A673 (cell line): ENCODE data around the gene SCG2. TPM values are rescaled to one million over a fixed set of nuclear protein-coding genes. Genes with fewer than 3 reads are reported as not detected.

ENCODE experiments used
- BruUV-seq: library from RNA; stranded (reverse); fragments of 400-500 nt; replicated peaks from 2 replicates; lab custom pipeline; 2021; lab: Mats Ljungman, UMichigan
- CTCF ChIA-PET: fragments of 300-600 bp; sonication (Branson Sonifier 250); formaldehyde crosslinking; loops from one replicate; lab custom pipeline; 2022; ENCODE audit warnings: antibody characterized with exemption; lab: Charles Lee
- POLR2A ChIA-PET: fragments of 300-600 bp; sonication (Branson Sonifier 250); formaldehyde crosslinking; loops from one replicate; lab custom pipeline; 2022; ENCODE audit warnings: antibody characterized with exemption; ENCODE audit not compliant: low non-redundant PET; lab: Charles Lee
- DNase-seq: peaks from one replicate; pipeline ENCODE4 v3.0.0-alpha.2; 2015; ENCODE audit warnings: low spot score
- H3K27ac ChIP-seq: fragments of 200-600 bp; sonication (generic); 2 replicates; pipeline ENCODE4 v1.5.1; 2016; ENCODE audit warnings: mixed run types, low read depth, mild to moderate bottlenecking, mixed read lengths, antibody characterized with exemption, low read length; ENCODE audit not compliant: poor library complexity, severe bottlenecking
- H3K27me3 ChIP-seq: fragments of 200-600 bp; sonication (generic); replicated peaks from 2 replicates; pipeline ENCODE4 v1.6.1; 2017; ENCODE audit warnings: mixed run types, low read depth, mild to moderate bottlenecking, mixed read lengths, antibody characterized with exemption, low read length; ENCODE audit not compliant: insufficient read depth, poor library complexity
- H3K36me3 ChIP-seq: fragments of 200-600 bp; sonication (generic); 2 replicates; pipeline ENCODE4 v1.6.1; 2016; ENCODE audit warnings: mixed run types, mild to moderate bottlenecking, mixed read lengths, antibody characterized with exemption, low read length; ENCODE audit not compliant: insufficient read depth, poor library complexity, severe bottlenecking
- H3K4me1 ChIP-seq: fragments of 200-600 bp; sonication (generic); 2 replicates; pipeline ENCODE4 v1.6.1; 2017; ENCODE audit warnings: mixed run types, mild to moderate bottlenecking, mixed read lengths, antibody characterized with exemption, low read length; ENCODE audit not compliant: insufficient read depth, poor library complexity, severe bottlenecking
- H3K4me3 ChIP-seq: fragments of 200-600 bp; sonication (generic); 2 replicates; pipeline ENCODE4 v1.5.1; 2016; ENCODE audit warnings: low read depth, mixed run types, mild to moderate bottlenecking, mixed read lengths, low read length; ENCODE audit not compliant: poor library complexity, severe bottlenecking
- H3K9me3 ChIP-seq: fragments of 200-600 bp; sonication (generic); 2 replicates; pipeline ENCODE4 v1.6.1; 2016; ENCODE audit warnings: mixed run types, low read depth, mild to moderate bottlenecking, mixed read lengths, antibody characterized with exemption, low read length; ENCODE audit not compliant: poor library complexity, severe bottlenecking
- EZH2 ChIP-seq: fragments of 200-600 bp; sonication (generic); IDR thresholded peaks from 2 replicates; pipeline ENCODE4 v1.6.1; 2017; ENCODE audit warnings: borderline replicate concordance, low read depth, mild to moderate bottlenecking, mixed read lengths, antibody characterized with exemption, low read length; ENCODE audit not compliant: poor library complexity, severe bottlenecking
- intact Hi-C: fragments of 100-400 bp; cut with micrococcal nuclease; formaldehyde crosslinking; loops from one replicate; pipeline ENCODE4 v1.10.0; 2022; ENCODE audit not compliant: unreplicated experiment
- total RNA-seq: library from RNA; stranded (reverse); gene quantifications from 2 replicates; pipeline ENCODE4 v1.2.3, GENCODE V29; 2021
- TF ChIP-seq, protein P1 (sequence below): fragments of 300-800, 200-600 bp; sonication (generic); conservative IDR thresholded peaks from 2 replicates; pipeline ENCODE4 v1.5.1; 2017; ENCODE audit warnings: low read depth, mild to moderate bottlenecking, antibody characterized with exemption, low read length, moderate library complexity, mixed read lengths

The SCG2 gene
- total RNA-seq, 1 experiment from 2014 or later, result 26.2 TPM

DNA sequence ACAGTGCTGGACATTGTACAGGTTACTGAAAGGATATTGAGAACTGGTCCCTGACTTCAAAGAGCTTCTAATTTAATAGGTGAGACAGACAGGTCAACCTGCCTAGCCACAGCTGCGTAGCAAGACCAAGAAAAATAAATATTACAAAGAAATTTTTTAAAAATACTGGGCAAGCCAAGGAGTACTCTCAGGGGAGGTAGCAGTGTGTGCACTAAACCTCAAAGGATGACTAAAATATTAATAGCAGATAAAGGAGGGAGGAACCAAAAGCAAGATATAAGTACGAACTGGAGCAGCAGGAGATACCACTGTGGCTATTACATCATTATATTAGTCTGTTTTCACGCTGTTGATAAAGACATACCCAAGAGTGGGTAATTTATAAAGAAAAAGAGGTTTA lies 14.9 kb downstream of the SCG2 start:
- Histone ChIP-seq H3K9me3 (no peaks in the 10 kb centered on the region), H3K36me3 (no peaks in the 10 kb centered on the region), H3K27ac (no peak overlapping the region), H3K4me1 (peaks cover 47% of the 10 kb centered on the region), H3K4me3 (no peak overlapping the region), H3K27me3 (no peaks in the 10 kb centered on the region)
- no peak for DNase-seq
- intact Hi-C loops, result loop anchor here (5.0 kb wide), 1 partner anchor 100 kb away; no protein-coding TSS in a partner anchor
- TF ChIP-seq EZH2, result no peak
- TF ChIP-seq, protein P1, sequence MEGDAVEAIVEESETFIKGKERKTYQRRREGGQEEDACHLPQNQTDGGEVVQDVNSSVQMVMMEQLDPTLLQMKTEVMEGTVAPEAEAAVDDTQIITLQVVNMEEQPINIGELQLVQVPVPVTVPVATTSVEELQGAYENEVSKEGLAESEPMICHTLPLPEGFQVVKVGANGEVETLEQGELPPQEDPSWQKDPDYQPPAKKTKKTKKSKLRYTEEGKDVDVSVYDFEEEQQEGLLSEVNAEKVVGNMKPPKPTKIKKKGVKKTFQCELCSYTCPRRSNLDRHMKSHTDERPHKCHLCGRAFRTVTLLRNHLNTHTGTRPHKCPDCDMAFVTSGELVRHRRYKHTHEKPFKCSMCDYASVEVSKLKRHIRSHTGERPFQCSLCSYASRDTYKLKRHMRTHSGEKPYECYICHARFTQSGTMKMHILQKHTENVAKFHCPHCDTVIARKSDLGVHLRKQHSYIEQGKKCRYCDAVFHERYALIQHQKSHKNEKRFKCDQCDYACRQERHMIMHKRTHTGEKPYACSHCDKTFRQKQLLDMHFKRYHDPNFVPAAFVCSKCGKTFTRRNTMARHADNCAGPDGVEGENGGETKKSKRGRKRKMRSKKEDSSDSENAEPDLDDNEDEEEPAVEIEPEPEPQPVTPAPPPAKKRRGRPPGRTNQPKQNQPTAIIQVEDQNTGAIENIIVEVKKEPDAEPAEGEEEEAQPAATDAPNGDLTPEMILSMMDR, result no peak
- CTCF ChIA-PET, result no interaction called here
- no TSS peak for BruUV-seq
- POLR2A ChIA-PET, result interaction anchor here (0.6 kb wide), 1 partner anchor 28 kb away, joined by 5 read pairs; no protein-coding TSS in a partner anchor

DNA sequence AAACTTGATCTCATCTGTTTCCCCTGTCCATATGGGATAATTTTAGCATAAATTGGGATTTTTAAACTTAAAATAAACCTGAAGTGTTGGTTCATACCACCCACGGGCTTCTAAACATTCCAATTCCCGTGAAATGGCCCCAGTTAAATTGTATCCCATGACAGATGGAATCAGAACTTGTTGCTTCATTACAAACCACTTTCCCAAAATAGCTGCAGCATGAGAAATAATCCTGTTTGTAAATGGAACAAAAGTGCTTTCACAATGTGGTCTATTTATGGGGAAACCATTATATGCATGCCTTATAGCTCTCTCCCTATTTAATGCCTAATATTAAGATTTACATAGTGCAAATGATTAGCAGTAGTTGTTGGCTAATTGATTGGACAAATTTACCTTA lies 15.9 kb downstream of the SCG2 start:
- Histone ChIP-seq H3K9me3 (no peaks in the 10 kb centered on the region), H3K27ac (no peak overlapping the region), H3K36me3 (no peaks in the 10 kb centered on the region), H3K4me1 (peaks cover 47% of the 10 kb centered on the region), H3K27me3 (no peaks in the 10 kb centered on the region), H3K4me3 (peak overlapping the region; percentile 13)
- POLR2A ChIA-PET, result no interaction called here
- CTCF ChIA-PET, result no interaction called here
- BruUV-seq, result no TSS peak
- peak; percentile 60 for DNase-seq
- intact Hi-C loops, result loop anchor here (5.0 kb wide), 1 partner anchor 99 kb away; no protein-coding TSS in a partner anchor
- TF ChIP-seq, protein P1, result no peak
- TF ChIP-seq EZH2, result no peak

DNA sequence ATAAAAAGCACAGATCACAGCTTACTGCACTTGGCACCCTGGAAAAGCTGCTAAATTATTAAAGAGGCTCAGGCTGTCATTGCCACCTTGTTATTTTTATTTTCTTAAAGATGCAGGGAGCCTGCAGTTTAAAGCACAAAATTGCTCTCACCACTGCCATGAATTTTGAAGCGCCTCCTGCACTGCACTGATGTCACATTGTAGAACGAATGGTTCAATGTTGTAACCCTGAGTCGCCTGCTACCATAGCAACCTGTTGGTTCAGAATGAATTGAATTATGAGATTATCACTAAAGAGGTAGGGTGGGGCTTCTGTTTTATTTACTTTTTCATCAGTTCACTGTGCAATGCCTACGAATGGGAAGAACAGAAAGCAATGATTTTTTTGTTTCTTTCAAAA lies 16.5 kb downstream of the SCG2 start:
- no peaks in the 10 kb centered on the region for H3K36me3 ChIP-seq
- H3K27me3 ChIP-seq, result no peaks in the 10 kb centered on the region
- H3K4me1 ChIP-seq, result peaks cover 50% of the 10 kb centered on the region
- no peak overlapping the region for H3K27ac ChIP-seq
- H3K4me3 ChIP-seq, result peak overlapping the region; percentile 13
- no peaks in the 10 kb centered on the region for H3K9me3 ChIP-seq
- no peak for TF ChIP-seq EZH2
- TF ChIP-seq, protein P1, result no peak
- ChIA-PET POLR2A (no interaction called here), CTCF (no interaction called here)
- DNase-seq, result peak; percentile 82
- BruUV-seq, result no TSS peak
- intact Hi-C loops, result loop anchor here (5.0 kb wide), 1 partner anchor 98 kb away; no protein-coding TSS in a partner anchor
